SK-N-SH (cell line): Measurements from ENCODE around the gene THUMPD2. TPM values are rescaled to one million over a fixed set of nuclear protein-coding genes. Genes with fewer than 3 reads are reported as not detected.

Source experiments
- CTCF ChIA-PET: fragments of 300-600, 350-600 bp; formaldehyde crosslinking; extraction: SDS; loops from one replicate; lab custom pipeline; 2021; lab: Yijun Ruan, JAX
- POLR2A ChIA-PET: fragments of 350-600 bp; sonication (Branson Sonifier 250); formaldehyde crosslinking; extraction: SDS; loops from one replicate; lab custom pipeline; 2020; ENCODE audit warnings: antibody characterized with exemption, inconsistent platforms; lab: Yijun Ruan, JAX
- DNase-seq: peaks from one replicate; pipeline ENCODE4 v3.0.0; 2012
- H2AFZ ChIP-seq: fragments of 200-600 bp; sonication (generic); 2 replicates; pipeline ENCODE4 v1.8.1; 2016; ENCODE audit warnings: antibody characterized with exemption, mild to moderate bottlenecking, low read depth
- H3F3A ChIP-seq: fragments of 200-600 bp; sonication (generic); replicated peaks from 2 replicates; pipeline ENCODE3; 2016; ENCODE audit warnings: antibody characterized with exemption, mild to moderate bottlenecking; ENCODE audit not compliant: insufficient read depth
- H3K27ac ChIP-seq, 2 experiments: fragments of 200-500 bp in 1 of 2; fragments of 200-600 bp in 1 of 2; sonication (Bioruptor generic) in 1 of 2; sonication (generic), shearing (Covaris generic) in 1 of 2; 2 replicates each; pipeline versions ENCODE4 v1.5.1 to v1.6.1; 2014 to 2016; ENCODE audit warnings: low read depth in 2 of 2, inconsistent platforms in 1 of 2, low read length in 1 of 2, mild to moderate bottlenecking in 1 of 2, mixed read lengths in 1 of 2
- H3K27me3 ChIP-seq: fragments of 200-600 bp; sonication (generic), shearing (Covaris generic); 2 replicates; pipeline ENCODE4 v1.6.1; 2016; ENCODE audit warnings: mixed run types; ENCODE audit not compliant: insufficient read depth
- H3K36me3 ChIP-seq, 2 experiments: fragments of 200-500 bp in 1 of 2; fragments of 200-600 bp in 1 of 2; sonication (Bioruptor generic) in 1 of 2; sonication (generic) in 1 of 2; replicated peaks in 1 of 2; 2 replicates each; pipeline versions ENCODE3 to v1.5.1; 2014 to 2016; ENCODE audit warnings: low read length in 1 of 2, mild to moderate bottlenecking in 1 of 2; ENCODE audit not compliant: insufficient read depth in 2 of 2, control insufficient read depth in 1 of 2
- H3K4me1 ChIP-seq, 2 experiments: fragments of 200-500 bp in 1 of 2; fragments of 200-600 bp in 1 of 2; sonication (Bioruptor generic) in 1 of 2; sonication (generic), shearing (Covaris generic) in 1 of 2; 2 replicates each; pipeline versions ENCODE4 v1.5.1 to v1.6.1; 2014 to 2016; ENCODE audit warnings: low read depth in 1 of 2, low read length in 1 of 2, mixed run types in 1 of 2; ENCODE audit not compliant: insufficient read depth in 2 of 2, control insufficient read depth in 1 of 2
- H3K4me2 ChIP-seq: fragments of 200-600 bp; sonication (generic), shearing (Covaris generic); 2 replicates; pipeline ENCODE4 v1.6.1; 2017; ENCODE audit warnings: mixed run types
- H3K4me3 ChIP-seq, 2 experiments: fragments of 200-500 bp in 1 of 2; fragments of 200-600 bp in 1 of 2; sonication (Bioruptor generic) in 1 of 2; sonication (generic), shearing (Covaris generic) in 1 of 2; 2 replicates each; pipeline versions ENCODE4 v1.5.1 to v1.8.1; 2014 to 2016; ENCODE audit warnings: low read depth in 2 of 2, inconsistent platforms in 1 of 2, low read length in 1 of 2, mild to moderate bottlenecking in 1 of 2, mixed read lengths in 1 of 2, moderate library complexity in 1 of 2
- H3K79me2 ChIP-seq: fragments of 200-600 bp; sonication (generic); 2 replicates; pipeline ENCODE4 v1.8.1; 2017; ENCODE audit warnings: mild to moderate bottlenecking; ENCODE audit not compliant: insufficient read depth
- H3K9ac ChIP-seq: fragments of 200-600 bp; sonication (generic); 2 replicates; pipeline ENCODE4 v1.6.1; 2017; ENCODE audit warnings: mixed run types
- H3K9me2 ChIP-seq: fragments of 200-600 bp; sonication (generic); 2 replicates; pipeline ENCODE4 v1.6.1; 2017; ENCODE audit warnings: mixed run types
- H3K9me3 ChIP-seq: fragments of 200-600 bp; sonication (generic); 2 replicates; pipeline ENCODE4 v1.6.1; 2017; ENCODE audit warnings: mixed run types, mild to moderate bottlenecking, moderate library complexity
- H4K20me1 ChIP-seq: fragments of 200-600 bp; sonication (generic); 2 replicates; pipeline ENCODE4 v1.6.1; 2017; ENCODE audit warnings: mild to moderate bottlenecking, mixed run types; ENCODE audit not compliant: insufficient read depth
- CHD2 ChIP-seq: fragments of 150-350 bp; IDR thresholded peaks from 2 replicates; pipeline ENCODE4 v1.6.1; 2018; ENCODE audit warnings: low read length; ENCODE audit not compliant: partially characterized antibody
- ELF1 ChIP-seq: IDR thresholded peaks from 2 replicates; pipeline ENCODE4 v1.4.0; 2012
- EP300 ChIP-seq, 2 experiments: IDR thresholded peaks; 2 replicates each; pipeline versions ENCODE4 v1.4.0 to v1.6.1; 2012; ENCODE audit warnings: borderline replicate concordance in 1 of 2, low read depth in 1 of 2, low read length in 1 of 2
- FOXM1 ChIP-seq: IDR thresholded peaks from 2 replicates; pipeline ENCODE4 v1.4.0; 2012; ENCODE audit warnings: low read depth, mild to moderate bottlenecking
- NRF1 ChIP-seq: IDR thresholded peaks from 2 replicates; pipeline ENCODE4 v1.6.1; 2012; ENCODE audit warnings: low read depth, mild to moderate bottlenecking, low read length
- RAD21 ChIP-seq: IDR thresholded peaks from 2 replicates; pipeline ENCODE4 v1.6.1; 2012; ENCODE audit warnings: mild to moderate bottlenecking, low read length
- RFX5 ChIP-seq: IDR thresholded peaks from 2 replicates; pipeline ENCODE4 v1.6.1; 2012; ENCODE audit warnings: mild to moderate bottlenecking, improper control_type of control experiment, low read length
- RXRA ChIP-seq: IDR thresholded peaks from 2 replicates; pipeline ENCODE4 v1.4.0; 2012; ENCODE audit warnings: low read depth, mild to moderate bottlenecking, borderline replicate concordance
- SIN3A ChIP-seq: IDR thresholded peaks from 2 replicates; pipeline ENCODE4 v1.6.1; 2012; ENCODE audit warnings: low read depth, mild to moderate bottlenecking, low read length, moderate library complexity, borderline replicate concordance
- SMC3 ChIP-seq: IDR thresholded peaks from 2 replicates; pipeline ENCODE4 v1.6.1; 2012; ENCODE audit warnings: low read depth, low read length, improper control_type of control experiment
- TAF1 ChIP-seq: IDR thresholded peaks from 2 replicates; pipeline ENCODE4 v1.6.1; 2012; ENCODE audit warnings: low read depth, mild to moderate bottlenecking, low read length, moderate library complexity, borderline replicate concordance
- YY1 ChIP-seq: IDR thresholded peaks from 2 replicates; pipeline ENCODE4 v1.4.0; 2012; ENCODE audit warnings: low read depth, mild to moderate bottlenecking
- WGBS: methylation state at CpG from one replicate; pipeline ENCODE4 v1.1.6; 2017; ENCODE audit warnings: low lambda C conversion rate; 5-methylcytosine and 5-hydroxymethylcytosine counted together
- polyA plus RNA-seq, 3 experiments: library from polyadenylated mRNA; depleted of rRNA; stranded (reverse); fragments of >200 nt; gene quantifications; 2 replicates each; pipeline ENCODE4 v1.2.3, GENCODE V29; 2012
- TF ChIP-seq, protein P1 (sequence below): IDR thresholded peaks from 2 replicates; pipeline ENCODE4 v1.4.0; 2012; ENCODE audit warnings: low read depth, borderline replicate concordance
- TF ChIP-seq, protein P2 (sequence below): fragments of 150-350 bp; IDR thresholded peaks from 2 replicates; pipeline ENCODE4 v1.6.1; 2016; ENCODE audit warnings: mild to moderate bottlenecking, low read depth, low read length
- TF ChIP-seq, protein P3 (sequence below): IDR thresholded peaks from 2 replicates; pipeline ENCODE4 v1.4.0; 2012; ENCODE audit warnings: low read depth, borderline replicate concordance
- TF ChIP-seq, protein P4 (sequence below): fragments of 150-350 bp; IDR thresholded peaks from 2 replicates; pipeline ENCODE4 v1.6.1; 2017; ENCODE audit warnings: antibody characterized with exemption, low read length, low read depth, borderline replicate concordance
- TF ChIP-seq, protein P5 (sequence below): IDR thresholded peaks from 2 replicates; pipeline ENCODE4; 2012

THUMPD2 gene
- polyA plus RNA-seq, 1 of the 3 experiments (the other 2 are of a cell fraction), result 5.3 TPM

DNA sequence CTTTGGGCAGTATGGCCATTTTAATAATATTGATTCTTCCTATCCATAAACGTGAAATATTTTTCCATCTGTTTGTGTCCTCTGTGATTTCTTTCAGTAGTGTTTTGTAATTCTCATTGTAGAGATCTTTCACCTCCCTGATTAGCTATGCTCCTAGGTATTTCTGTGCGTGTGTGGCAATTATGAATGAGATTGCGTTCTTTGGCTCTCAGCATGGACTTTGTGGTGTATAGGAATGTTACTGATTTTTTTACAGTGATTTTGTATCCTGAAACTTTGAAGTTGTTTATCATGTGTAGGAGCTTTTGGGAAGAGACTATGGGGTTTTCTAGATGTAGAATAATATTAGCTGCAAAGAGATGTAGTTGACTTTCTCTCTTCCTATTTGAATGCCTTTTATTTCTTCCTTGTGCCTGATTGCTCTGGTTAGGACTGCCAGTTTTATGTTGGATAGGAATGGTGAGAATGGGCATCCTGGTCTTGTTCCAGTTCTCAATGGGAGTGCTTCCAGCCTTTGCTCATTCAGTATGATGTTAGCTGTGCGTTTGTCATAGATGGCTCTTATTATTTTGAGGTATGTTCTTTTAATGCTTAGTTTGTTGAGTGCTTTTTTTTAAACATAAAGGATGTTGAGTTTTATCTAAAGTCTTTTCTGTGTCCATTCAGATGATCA lies 27.0 kb upstream of the THUMPD2 start:
- Histone ChIP-seq H3K36me3 (no peaks in the 10 kb centered on the region), H3K9ac (no peak overlapping the region), H3K4me1 (no peaks in the 10 kb centered on the region), H3K27ac (no peak overlapping the region), H3K27me3 (no peaks in the 10 kb centered on the region), H3K4me2 (no peak overlapping the region), H2AFZ (no peak overlapping the region), H3F3A (no peaks in the 10 kb centered on the region), H3K4me3 (no peak overlapping the region), H3K79me2 (no peaks in the 10 kb centered on the region), H3K9me3 (peaks cover 13% of the 10 kb centered on the region; the same call in 1 of the 2 replicates), H4K20me1 (no peaks in the 10 kb centered on the region), H3K9me2 (no peaks in the 10 kb centered on the region)
- ChIA-PET CTCF (no interaction called here), POLR2A (no interaction called here)
- TF ChIP-seq NRF1 (no peak), SIN3A (no peak), YY1 (no peak), SMC3 (no peak), RFX5 (no peak)
- TF ChIP-seq, protein P1, sequence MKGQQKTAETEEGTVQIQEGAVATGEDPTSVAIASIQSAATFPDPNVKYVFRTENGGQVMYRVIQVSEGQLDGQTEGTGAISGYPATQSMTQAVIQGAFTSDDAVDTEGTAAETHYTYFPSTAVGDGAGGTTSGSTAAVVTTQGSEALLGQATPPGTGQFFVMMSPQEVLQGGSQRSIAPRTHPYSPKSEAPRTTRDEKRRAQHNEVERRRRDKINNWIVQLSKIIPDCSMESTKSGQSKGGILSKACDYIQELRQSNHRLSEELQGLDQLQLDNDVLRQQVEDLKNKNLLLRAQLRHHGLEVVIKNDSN, result no peak
- 25% methylated on average over 4 of the region's 4 CpGs for WGBS
- no peak for DNase-seq

DNA sequence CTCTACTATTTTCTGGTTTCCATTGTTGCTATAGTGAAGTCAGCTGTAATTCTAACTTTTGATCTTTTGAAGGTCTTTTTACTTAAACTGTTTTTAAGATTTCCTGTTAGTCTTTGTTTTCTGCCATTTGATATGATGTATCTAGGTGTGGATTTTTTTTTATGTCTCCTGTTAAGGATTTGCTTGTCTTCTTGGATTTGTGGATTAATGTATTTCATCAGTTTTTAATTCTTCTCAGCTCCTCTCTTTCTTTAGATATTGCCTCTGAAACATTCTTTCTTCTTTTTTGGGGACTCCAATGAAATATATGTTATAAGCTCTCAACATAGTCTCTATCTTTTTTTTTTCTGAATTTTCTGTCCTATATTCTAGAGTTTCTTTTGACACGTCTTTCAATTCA lies 24.8 kb upstream of the THUMPD2 start:
- H4K20me1 ChIP-seq, result no peaks in the 10 kb centered on the region
- ChIA-PET CTCF (interaction anchor here (1.3 kb wide), 1 partner anchor 11 kb away, joined by 3 read pairs; no protein-coding TSS in a partner anchor), POLR2A (no interaction called here)

More for the DNA sequence above, 24.8 kb upstream of the THUMPD2 start:
- Histone ChIP-seq H3K9ac (no peak overlapping the region), H3K9me2 (no peaks in the 10 kb centered on the region), H3K4me1 (no peaks in the 10 kb centered on the region), H3F3A (no peaks in the 10 kb centered on the region), H3K36me3 (no peaks in the 10 kb centered on the region), H2AFZ (no peak overlapping the region), H3K9me3 (peaks cover 13% of the 10 kb centered on the region; the same call in 1 of the 2 replicates), H3K79me2 (no peaks in the 10 kb centered on the region), H3K27ac (no peak overlapping the region), H3K27me3 (no peaks in the 10 kb centered on the region), H3K4me3 (no peak overlapping the region)
- no peak for DNase-seq
- WGBS, result 42% methylated on average over 1 of the region's 1 CpG
- TF ChIP-seq ELF1, result no peak
- TF ChIP-seq, protein P1, result no peak
- TF ChIP-seq RAD21, result no peak
- TF ChIP-seq, protein P2, sequence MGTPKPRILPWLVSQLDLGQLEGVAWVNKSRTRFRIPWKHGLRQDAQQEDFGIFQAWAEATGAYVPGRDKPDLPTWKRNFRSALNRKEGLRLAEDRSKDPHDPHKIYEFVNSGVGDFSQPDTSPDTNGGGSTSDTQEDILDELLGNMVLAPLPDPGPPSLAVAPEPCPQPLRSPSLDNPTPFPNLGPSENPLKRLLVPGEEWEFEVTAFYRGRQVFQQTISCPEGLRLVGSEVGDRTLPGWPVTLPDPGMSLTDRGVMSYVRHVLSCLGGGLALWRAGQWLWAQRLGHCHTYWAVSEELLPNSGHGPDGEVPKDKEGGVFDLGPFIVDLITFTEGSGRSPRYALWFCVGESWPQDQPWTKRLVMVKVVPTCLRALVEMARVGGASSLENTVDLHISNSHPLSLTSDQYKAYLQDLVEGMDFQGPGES, result no peak
- TF ChIP-seq, protein P3, sequence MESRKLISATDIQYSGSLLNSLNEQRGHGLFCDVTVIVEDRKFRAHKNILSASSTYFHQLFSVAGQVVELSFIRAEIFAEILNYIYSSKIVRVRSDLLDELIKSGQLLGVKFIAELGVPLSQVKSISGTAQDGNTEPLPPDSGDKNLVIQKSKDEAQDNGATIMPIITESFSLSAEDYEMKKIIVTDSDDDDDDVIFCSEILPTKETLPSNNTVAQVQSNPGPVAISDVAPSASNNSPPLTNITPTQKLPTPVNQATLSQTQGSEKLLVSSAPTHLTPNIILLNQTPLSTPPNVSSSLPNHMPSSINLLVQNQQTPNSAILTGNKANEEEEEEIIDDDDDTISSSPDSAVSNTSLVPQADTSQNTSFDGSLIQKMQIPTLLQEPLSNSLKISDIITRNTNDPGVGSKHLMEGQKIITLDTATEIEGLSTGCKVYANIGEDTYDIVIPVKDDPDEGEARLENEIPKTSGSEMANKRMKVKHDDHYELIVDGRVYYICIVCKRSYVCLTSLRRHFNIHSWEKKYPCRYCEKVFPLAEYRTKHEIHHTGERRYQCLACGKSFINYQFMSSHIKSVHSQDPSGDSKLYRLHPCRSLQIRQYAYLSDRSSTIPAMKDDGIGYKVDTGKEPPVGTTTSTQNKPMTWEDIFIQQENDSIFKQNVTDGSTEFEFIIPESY, result no peak
- no peak for TF ChIP-seq NRF1
- TF ChIP-seq, protein P4, sequence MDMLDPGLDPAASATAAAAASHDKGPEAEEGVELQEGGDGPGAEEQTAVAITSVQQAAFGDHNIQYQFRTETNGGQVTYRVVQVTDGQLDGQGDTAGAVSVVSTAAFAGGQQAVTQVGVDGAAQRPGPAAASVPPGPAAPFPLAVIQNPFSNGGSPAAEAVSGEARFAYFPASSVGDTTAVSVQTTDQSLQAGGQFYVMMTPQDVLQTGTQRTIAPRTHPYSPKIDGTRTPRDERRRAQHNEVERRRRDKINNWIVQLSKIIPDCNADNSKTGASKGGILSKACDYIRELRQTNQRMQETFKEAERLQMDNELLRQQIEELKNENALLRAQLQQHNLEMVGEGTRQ, result no peak
- TF ChIP-seq FOXM1, result no peak
- no peak for TF ChIP-seq CHD2
- TF ChIP-seq YY1, result no peak
- TF ChIP-seq SMC3, result no peak
- TF ChIP-seq RXRA, result no peak
- no peak for TF ChIP-seq EP300 (IDR thresholded peaks at IDR 0.05; ENCODE audit: borderline replicate concordance in 1 of 2, low read depth in 1 of 2, low read length in 1 of 2)
- TF ChIP-seq, protein P5, sequence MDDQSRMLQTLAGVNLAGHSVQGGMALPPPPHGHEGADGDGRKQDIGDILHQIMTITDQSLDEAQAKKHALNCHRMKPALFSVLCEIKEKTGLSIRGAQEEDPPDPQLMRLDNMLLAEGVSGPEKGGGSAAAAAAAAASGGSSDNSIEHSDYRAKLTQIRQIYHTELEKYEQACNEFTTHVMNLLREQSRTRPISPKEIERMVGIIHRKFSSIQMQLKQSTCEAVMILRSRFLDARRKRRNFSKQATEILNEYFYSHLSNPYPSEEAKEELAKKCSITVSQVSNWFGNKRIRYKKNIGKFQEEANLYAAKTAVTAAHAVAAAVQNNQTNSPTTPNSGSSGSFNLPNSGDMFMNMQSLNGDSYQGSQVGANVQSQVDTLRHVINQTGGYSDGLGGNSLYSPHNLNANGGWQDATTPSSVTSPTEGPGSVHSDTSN, result no peak
- TF ChIP-seq TAF1, result no peak
- TF ChIP-seq, all 33 proteins: peak for 0
- no peak overlapping the region for H3K4me2 ChIP-seq
